ENCODE data around the gene MYO5B. TPM values are rescaled to one million over a fixed set of nuclear protein-coding genes. Genes with fewer than 3 reads are reported as not detected.

MYO5B gene
- total and polyA plus RNA-seq, 2 of the 4 experiments (the other 2 are of a cell fraction) = 0.24 to 0.54 TPM

DNA sequence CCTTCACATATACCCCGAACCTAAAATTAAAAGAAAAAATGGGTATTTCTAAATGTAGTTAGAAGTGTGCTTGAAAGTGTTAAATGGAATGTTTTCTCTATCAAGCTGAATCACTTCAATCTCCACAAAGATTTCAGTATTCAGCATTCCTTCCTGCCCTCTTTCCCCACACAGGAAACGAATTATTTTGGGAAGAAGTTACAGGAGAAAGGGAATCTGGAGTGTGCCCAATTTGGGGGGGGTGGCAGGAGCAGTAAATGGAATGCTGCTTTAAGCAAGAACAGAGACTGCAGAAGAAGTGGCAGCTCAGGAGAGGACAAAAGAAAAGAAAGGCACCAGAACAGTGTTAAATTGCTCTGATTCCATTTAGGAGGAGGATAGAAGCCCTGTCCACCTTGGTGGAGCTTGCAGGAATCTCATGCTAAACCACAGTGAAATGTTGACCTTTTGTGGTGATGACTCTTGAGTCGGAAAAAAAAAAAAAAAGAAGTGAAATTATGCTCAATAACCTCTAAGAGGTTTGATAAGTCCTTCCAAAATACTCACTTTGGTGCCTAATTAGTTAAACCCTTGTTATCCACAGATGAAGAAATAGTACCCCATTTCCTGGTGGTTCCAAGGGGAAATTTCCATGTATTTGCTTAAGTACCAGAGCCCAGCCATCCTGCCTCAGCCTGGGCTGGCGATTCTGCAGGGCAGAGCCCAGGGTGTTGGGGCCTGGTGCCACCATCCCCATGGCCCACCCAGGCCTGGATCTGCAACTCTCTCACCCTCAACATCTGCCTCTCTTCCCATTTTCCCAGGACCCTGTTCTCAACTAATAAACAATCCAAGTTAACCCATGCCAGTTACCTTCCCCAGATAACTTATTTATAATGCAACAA lies 56.5 kb downstream of the MYO5B start (continued):
- no peak for TF ChIP-seq FOS (IDR thresholded peaks at IDR 0.05; ENCODE audit: low read depth, low read length)

DNA sequence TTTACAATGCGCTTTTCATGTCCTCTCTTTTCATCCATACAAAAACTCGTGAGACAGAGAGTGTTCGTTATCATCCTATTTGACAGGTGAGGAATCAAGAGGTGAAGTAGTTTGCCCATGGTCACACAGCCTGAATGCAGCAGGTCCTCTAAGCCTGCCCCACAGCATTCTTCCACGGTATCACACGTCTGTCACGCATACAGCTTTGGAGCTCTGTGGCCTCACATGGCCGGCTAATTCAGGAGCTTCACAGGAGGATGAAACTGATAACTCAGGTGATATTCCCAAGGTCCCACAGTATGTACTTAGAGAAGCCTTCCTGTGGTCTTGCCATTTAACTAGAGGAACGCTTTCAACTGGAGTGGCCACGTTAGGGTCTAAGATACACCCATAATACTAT lies 59.0 kb downstream of the MYO5B start:
- Histone ChIP-seq H2AFZ (replicated peaks; ENCODE audit: low read length, poor library complexity) (no peak overlapping the region), H3K4me1 (ENCODE audit: control insufficient read depth, insufficient read depth, low read length) (no peaks in the 10 kb centered on the region), H4K20me1 (ENCODE audit: insufficient read depth, low read length) (no peaks in the 10 kb centered on the region), H4K8ac (ENCODE audit: low read depth in 2 of 2, low read length in 2 of 2) (no peak overlapping the region), H3K9ac (ENCODE audit: low read depth, low read length) (no peak overlapping the region), H3K14ac (replicated peaks; ENCODE audit: low read depth, low read length) (no peak overlapping the region), H3K4me2 (ENCODE audit: low read depth, low read length) (no peak overlapping the region), H3K9me3 (ENCODE audit: control insufficient read depth, insufficient read depth, low read length) (no peaks in the 10 kb centered on the region), H2AK9ac (replicated peaks; ENCODE audit: low read depth, low read length, poor library complexity) (no peak overlapping the region), H3K18ac (ENCODE audit: low read depth, low read length) (no peak overlapping the region), H3K36me3 (ENCODE audit: control insufficient read depth, insufficient read depth, low read length) (no peaks in the 10 kb centered on the region), H3K9me1 (ENCODE audit: insufficient read depth, low read length) (no peaks in the 10 kb centered on the region), H4K91ac (ENCODE audit: insufficient read depth, low read depth, low read length) (no peak overlapping the region), H2AK5ac (ENCODE audit: low read depth, low read length) (no peak overlapping the region), H2BK15ac (ENCODE audit: low read depth, low read length) (no peak overlapping the region), H2BK5ac (ENCODE audit: low read depth, low read length, poor library complexity, severe bottlenecking) (no peak overlapping the region), H3K56ac (ENCODE audit: extremely low read depth, insufficient read depth, low read length) (no peak overlapping the region), H2BK20ac (ENCODE audit: low read depth, low read length) (no peak overlapping the region), H3K23ac (ENCODE audit: low read depth, low read length) (no peak overlapping the region), H3K4ac (ENCODE audit: low read depth, low read length) (no peak overlapping the region), H3K4me3 (ENCODE audit: insufficient read depth, low read depth, low read length) (no peak overlapping the region), H2BK120ac (ENCODE audit: low read depth, low read length) (no peak overlapping the region), H3K27me3 (ENCODE audit: control insufficient read depth, insufficient read depth, low read length) (no peaks in the 10 kb centered on the region; the same call in 1 of the 2 replicates), H4K5ac (ENCODE audit: low read depth, low read length) (no peak overlapping the region), H3K27ac (ENCODE audit: insufficient read depth, low read length) (no peak overlapping the region), H3K79me1 (ENCODE audit: low read depth in 1 of 2, low read length in 2 of 2) (no peaks in the 10 kb centered on the region)
- ChIA-PET POLR2A (ENCODE audit: unreplicated experiment) (no interaction called here), CTCF (no interaction called here)
- WGBS, 2 experiments (ENCODE audit: extremely low coverage in 2 of 2, insufficient read length in 1 of 2) = 60% methylated on average over 4 of the region's 9 CpGs; no CpG with 5 or more reads in 1 of the 2 experiments
- TF ChIP-seq, protein P1, sequence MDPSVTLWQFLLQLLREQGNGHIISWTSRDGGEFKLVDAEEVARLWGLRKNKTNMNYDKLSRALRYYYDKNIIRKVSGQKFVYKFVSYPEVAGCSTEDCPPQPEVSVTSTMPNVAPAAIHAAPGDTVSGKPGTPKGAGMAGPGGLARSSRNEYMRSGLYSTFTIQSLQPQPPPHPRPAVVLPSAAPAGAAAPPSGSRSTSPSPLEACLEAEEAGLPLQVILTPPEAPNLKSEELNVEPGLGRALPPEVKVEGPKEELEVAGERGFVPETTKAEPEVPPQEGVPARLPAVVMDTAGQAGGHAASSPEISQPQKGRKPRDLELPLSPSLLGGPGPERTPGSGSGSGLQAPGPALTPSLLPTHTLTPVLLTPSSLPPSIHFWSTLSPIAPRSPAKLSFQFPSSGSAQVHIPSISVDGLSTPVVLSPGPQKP (IDR thresholded peaks at IDR 0.05; ENCODE audit: borderline replicate concordance, low read depth, low read length) = no peak
- no peak for TF ChIP-seq FOS (IDR thresholded peaks at IDR 0.05; ENCODE audit: low read depth, low read length)
- TF ChIP-seq BHLHE40 (IDR thresholded peaks at IDR 0.05; ENCODE audit: low read depth, low read length) = no peak
- TF ChIP-seq MXI1 (IDR thresholded peaks at IDR 0.05; ENCODE audit: borderline replicate concordance, low read depth, low read length) = no peak
- no peak for TF ChIP-seq RFX5 (IDR thresholded peaks at IDR 0.05; ENCODE audit: low read depth, low read length)
- TF ChIP-seq SMC3 (IDR thresholded peaks at IDR 0.05; ENCODE audit: low read depth, low read length) = no peak
- no peak for TF ChIP-seq NFE2L2 (IDR thresholded peaks at IDR 0.05; ENCODE audit: low read depth, low read length)
- no TSS peak for BruUV-seq (replicated peaks)
- in situ Hi-C loops (cut with MboI; ENCODE audit: low sequenced_read_pairs) (no loop called here), intact Hi-C loops (cut with micrococcal nuclease) (no loop called here), dilution Hi-C loops (cut with HindIII; ENCODE audit: low sequenced_read_pairs, unreplicated experiment) (no loop called here)
- no peak for ATAC-seq (ENCODE audit: low read depth)
- DNase-seq = no peak

Measured in IMR-90 (cell line).